HCEC 1CT (cell line): ENCODE data around the gene SULT2B1.
A peak's percentile ranks its signal among the peaks of the same experiment; 100 is the strongest.

Experiments used
- DNase-seq: peaks from one replicate; pipeline ENCODE4 v3.0.0-alpha.2; 2017

Gene SULT2B1

DNA sequence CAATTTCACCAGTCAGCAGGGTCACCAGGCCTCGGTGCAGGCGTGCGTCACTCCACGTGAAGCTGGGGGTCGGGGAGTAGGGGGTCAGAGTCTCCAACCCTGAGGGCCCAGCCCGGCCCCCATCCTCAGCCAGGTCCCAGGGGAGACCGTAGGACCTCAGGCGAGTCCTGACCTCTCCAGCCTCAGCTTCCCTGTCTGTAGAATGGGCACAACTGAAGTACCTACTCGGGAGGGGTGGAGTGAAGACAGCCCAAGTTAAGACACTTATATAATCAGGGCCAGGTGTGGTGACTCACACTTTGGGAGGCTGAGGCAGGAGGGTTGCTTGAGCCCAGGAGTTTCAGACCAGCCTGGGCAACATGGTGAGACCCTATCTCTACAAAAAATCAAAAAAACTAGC, 51.9 kb downstream of the SULT2B1 start:
- DNase-seq, result no peak

DNA sequence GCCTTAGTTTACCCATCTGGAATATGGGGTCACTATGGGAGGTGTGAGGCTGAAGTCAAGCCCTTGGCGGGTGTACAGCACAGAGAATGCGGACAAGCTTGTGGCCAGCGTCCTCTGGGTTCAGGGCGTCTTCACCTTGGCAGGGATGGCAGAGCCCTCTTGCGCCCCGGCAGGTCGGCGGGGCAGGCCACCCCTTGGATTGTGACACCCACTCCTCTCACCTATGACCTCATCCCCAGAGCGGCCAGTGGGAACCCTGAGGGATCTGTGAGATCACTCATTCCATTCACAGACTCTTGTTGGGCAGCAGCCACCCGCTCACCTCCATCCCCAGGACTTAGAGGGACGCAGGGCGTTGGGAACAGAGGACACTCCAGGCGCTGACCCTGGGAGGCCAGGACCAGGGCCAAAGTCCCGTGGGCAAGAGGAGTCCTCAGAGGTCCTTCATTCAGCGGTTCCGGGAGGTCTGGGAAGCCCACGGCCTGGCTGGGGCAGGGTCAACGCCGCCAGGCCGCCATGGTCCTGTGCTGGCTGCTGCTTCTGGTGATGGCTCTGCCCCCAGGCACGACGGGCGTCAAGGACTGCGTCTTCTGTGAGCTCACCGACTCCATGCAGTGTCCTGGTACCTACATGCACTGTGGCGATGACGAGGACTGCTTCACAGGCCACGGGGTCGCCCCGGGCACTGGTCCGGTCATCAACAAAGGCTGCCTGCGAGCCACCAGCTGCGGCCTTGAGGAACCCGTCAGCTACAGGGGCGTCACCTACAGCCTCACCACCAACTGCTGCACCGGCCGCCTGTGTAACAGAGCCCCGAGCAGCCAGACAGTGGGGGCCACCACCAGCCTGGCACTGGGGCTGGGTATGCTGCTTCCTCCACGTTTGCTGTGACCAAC, 54.7 kb downstream of the SULT2B1 start, which contains the start of gene SPACA4:
TSS of gene SPACA4 (plus strand) at position 280 of the 896 bp plus-strand sequence. CDS start at position 517, 237 bp downstream.
- DNase-seq, result no peak

DNA sequence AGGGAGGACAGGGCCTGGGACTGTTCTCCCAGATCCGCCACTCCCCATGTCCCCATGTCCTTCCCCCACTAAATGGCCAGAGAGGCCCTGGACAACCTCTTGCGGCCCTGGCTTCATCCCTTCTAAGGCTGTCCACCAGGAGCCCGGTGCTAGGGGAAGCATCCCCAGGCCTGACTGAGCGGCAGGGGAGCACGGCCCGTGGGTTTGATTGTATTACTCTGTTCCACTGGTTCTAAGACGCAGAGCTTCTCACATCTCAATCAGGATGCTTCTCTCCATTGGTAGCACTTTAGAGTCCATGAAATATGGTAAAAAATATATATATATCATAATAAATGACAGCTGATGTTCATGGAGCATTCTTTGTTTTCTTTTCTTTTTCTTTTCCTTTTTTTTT, 55.4 kb downstream of the SULT2B1 start:
- no peak for DNase-seq

DNA sequence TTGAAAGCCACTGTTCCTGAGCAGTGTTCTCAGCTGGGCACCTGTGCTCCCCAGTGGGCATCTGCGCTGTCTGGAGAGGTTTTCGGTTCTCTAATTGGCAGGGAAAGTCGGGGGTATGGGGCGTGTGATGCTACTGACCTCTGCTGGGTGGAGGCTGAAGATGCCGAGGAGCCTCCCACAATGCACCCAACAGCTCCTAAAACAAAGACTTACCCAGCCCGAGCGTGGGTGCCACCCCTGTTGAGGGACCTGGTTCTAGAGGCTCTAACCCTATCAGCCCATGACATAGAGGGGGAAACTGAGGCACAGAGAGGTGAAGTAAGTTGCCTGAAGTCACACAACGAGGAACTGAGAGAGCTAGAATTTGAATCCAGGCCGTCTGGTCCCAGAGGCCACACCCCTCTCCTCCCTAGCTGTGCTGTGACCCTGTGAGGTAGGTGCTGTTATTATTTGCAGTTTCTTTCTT, 56.9 kb downstream of the SULT2B1 start:
- DNase-seq, result peak; percentile 38

DNA sequence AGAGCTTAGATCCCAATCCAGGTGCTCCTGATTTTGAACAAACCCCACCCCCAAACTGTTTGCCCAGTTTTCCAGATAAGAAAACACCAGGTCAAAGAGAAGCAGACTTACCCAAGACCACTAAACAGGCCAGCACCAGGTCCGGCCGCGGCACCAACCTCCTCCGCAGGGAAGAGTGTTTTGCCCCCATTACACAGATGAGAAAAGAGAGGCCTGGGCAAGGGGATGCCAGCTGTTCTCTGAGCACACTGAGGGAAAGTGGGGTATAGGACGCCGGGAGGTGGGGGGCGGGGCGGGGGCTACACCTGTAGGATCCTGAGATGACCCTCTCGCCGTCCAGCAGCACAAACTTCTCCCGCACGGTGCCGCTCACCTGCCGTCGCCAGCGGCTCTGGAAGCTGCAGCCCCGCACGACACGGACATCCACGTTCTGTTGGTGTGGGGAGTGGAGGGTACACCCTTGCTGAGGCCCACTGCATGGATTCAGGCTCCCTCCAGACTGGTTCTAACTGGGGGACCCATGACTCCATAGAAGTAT, 57.7 kb downstream of the SULT2B1 start:
- DNase-seq, result no peak

DNA sequence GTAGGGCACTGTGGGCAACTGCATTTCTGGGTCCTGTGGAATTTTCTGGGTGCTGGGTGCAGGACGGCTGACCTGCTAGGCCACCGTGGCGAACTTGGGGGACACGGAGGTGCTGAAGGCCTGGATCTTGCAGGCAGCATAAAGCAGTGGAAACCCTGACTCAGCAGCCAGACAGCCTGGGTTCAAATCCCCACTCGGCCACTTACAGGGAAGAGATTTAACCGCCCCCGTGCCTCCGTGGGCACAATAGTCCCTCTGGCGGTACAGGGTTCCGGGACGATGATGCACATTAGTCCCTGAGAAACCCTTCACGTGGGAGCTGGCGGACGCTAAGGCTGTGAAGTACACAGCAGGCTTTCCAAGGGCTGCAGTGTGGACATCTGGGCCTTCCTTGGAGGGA, 59.9 kb downstream of the SULT2B1 start:
- DNase-seq, result no peak

DNA sequence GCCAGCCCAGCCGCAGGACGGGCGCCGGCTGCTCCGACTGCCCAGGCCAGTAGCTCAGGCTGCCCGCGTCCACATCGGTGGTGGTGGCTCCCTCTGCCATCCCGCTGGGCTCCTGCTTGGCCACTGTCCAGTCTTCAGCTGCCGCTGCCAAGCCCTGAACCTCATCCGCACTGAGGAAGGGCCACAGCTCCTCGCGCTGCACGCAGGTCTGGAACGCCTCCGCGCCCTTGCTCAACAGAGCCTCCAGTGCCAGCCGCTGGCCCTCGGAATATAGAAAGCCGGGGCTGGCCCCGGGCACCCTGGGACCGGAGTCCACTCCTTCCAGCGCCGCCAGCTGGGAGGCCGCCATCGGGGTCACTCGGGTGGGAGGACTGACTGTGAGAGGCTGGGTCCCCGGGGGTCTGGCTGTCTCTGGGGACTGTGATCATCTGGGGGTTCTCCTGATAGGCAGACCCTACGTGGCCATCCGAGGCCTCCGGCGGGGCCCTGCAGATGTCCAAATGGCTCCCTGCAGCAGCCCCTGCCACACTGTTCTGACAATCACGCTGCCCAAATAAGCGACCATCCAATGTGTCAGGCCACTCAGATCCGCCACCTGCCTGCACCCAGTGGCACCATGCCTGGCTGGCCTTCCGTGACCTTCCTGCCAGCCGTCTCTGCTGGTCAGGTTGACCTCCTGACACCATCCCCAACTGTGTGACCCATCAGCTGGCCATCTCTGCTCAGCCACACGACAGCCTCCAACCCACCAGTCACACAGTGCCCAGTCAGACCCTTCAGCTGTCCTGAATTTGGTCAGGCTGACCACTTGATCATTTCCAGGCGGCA, 61.3 kb downstream of the SULT2B1 start:
- DNase-seq, result no peak

DNA sequence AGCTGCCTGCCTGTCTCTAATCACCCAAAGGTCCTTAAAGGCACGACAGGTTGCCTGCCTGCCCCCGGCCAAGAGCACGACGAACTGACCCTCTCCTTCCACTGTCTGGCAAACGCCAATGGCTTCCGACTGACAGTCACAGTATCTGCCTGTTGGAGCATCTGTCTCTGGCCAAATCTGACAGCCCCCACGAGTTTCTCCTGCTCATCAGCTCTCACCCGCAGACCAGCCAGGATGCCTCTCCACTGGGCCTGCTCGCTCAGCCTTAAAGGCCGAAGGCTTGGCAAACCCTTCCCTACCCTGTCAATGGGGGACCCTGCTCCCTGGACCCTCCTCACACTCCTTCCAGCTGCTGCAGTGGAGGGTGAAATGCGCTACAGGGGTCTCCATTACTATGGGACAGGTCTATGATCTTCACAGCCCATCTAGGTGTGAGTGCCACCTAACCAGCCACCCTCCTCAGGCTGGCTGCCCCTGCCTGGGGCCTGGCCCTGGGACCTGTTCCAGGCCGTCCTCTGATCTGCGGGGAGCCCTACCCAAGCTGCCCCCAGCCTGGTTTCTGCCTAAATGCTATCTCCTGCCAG, 62.0 kb downstream of the SULT2B1 start:
- no peak for DNase-seq

DNA sequence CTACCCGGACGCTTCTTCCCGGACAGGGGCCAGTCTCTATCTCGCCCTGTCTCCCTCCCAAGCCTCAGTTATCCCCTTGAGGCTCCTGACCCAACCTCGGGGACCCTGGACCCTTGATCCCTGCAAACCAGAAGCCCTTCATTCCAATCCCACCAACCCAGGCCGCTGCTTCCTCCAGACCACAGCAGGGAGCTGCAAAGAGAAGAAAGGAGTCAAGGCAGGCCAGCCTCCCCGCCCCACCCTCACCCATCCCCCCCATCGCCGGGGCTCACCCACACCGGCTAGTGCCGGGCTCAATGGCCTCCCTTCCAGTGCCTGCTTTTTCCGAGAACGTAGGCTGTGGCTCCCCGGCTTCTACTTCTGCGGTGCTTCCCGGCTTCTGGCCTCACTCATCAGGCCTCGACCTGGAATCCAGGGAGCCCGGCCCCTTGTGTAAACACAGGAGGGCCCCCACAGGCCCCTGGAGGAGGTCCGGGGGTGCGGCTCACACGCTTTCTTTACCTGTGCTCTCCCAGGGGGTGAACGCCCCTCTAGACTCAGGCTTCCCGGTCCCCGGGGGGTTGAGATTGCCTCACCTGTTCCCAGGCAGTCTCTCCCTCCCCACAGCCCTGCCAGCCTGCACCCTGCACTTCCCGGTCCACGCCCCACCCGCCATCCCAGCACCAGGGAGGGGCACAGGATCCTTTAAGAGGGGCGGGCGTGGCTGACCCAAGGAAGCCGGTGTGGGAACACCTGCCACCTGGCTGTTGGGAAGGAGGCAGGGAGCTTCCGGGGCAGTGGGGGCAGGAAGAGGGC, 62.7 kb downstream of the SULT2B1 start, which contains the start of gene FAM83E:
TSS of gene FAM83E (minus strand) at position 641 of the 795 bp plus-strand sequence. CDS start 1,704 bp downstream, outside the sequence.
- DNase-seq, result peak; percentile 1

DNA sequence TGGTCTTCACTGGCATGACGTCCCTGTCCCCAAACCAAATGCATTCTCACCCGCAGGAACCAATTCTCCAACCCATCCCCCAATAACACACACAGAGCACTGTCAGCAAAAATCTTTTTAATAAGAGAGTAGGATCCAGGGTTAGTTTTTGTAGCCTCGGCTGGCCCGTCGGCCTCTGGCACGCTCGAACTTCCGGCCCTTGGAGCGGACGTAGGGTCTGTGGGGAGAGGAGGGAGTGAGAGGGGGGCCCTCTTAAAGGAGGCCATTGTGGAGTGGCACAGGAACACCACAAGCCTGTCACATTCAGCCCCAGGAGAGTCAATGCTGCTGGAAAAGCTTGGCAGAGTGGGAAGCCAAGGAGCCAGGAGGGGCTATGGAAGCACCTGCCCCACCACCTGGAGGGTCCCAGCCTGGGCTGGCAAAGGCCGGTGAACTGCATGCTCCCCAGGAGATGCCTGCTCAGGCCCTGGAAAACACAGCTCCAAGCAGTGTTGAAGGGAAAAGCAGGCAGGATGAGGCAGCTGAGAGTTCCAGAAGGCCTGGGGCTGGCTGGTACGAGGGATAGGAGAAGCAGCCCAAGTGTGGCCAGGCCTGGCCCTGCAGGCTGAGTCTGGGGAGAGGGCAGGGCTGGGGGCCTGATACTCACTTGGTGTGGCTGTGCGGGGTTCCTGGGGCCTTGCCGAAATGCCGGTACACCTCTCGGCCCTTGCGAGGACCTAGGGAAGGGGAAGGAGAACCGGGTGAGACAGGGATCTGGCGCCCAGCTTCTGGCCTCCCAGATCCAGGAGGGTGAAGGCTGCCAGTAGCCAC, 63.5 kb downstream of the SULT2B1 start:
- DNase-seq, result no peak

DNA sequence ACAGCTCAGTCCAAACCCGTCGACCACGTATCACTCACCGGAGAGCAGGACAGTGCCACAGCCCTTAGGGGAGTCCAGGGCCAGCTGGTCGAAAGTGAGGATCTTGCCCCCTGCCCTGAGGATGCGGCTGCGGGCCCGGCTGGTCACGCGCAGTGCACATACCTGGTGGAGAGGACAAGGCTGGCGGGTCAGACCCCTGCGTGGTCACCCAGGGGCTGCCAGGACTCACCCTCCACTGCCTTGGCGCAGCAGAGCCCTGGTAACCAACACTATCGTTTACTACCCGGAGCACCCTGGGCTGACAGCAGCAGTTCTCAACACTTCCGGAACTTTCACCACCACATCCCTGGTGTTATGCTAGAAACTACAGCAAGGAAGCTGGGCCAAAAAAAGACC, 64.1 kb downstream of the SULT2B1 start:
- DNase-seq, result no peak

DNA sequence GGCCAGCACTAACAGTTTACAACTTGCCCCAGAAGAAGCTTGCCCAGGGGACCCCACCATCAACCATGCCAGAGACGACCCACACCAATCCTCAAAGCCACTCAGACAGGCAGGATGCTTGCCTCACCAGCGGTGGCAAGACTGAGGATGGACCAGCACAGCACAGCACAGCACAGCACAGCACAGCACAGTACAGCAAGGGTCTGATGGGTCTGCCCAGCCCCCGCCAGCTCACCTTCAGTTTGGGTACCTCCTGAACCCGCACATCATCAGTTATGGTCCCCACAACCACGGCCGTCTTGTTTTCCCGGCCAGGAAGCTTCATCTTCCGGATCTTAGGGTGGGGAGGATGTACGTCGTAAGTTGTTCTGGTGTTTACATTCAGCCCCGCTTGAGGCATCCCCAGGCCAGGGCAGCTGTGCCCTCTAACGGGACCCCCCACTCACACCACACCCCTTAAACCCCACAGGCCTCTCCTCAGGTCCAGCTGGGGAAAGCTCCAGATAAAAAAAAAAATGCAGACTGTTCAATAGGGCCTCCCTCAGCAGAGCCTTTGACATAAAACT, 64.6 kb downstream of the SULT2B1 start:
- no peak for DNase-seq

DNA sequence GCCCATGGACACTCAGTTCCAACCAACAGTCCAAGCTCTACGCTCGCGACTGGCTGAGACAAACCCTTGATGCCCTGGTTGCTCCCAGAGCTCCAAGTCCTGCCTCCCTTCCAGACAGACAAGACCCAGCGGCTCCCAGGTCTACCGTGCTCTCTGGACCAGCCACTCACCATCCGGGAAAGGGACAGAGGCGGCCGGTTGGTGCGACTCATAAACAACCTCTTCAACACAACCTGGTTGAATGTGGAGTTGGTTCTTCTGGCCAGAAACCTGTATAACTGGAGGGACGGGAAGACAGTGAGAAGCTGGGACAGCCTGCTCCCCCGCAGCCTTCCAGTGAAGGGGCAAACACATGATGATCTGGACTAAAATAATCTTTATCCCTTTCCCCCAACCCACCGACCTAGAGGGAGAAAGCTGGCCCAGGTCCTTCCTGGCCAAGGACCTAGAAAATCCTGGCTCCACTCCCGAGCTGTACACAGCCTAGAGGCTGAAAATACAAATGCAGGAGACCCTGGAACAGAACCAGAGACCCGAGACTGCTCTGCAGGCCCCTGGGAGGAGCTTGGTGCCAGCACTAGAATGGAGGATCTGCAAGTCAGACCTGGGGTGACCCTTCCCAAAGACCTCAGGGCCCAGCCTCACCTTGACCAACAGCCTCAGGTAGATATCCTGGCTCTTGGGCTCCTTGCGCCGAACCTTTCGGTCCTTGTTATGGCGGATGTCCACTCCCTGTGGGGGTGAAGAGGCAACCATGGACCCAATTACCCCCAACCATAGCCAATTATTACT, 65.4 kb downstream of the SULT2B1 start:
- DNase-seq, result no peak

DNA sequence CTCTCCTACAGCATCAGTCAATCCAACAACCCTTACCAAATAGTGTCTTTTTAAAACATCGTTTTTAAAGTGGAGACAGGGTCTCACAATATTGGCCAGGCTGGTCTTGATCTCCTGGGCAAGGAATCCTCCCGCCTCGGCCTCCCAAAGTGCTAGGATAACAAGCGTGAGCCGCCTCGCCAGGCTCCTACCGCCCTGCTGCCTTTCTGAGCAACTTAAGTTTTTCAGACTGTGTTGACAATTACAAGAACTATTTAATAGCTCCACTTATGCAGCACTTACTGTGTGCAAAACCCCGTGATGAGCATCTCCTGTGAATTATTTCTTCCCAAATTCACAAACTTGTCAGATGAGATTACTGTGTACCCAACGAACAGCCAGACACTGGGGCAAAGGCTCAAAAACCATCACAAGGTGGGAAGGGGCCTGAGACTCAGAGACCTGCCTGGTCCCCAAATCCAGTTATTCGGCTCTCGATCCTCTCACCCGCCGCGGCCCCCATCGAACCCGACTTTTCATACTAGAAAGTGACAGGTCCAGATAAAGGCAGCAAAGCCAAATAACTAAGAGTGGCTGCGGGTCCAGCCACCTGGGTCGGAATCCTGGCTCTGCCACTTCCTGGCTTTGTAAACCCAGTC, 66.4 kb downstream of the SULT2B1 start:
- no peak for DNase-seq

DNA sequence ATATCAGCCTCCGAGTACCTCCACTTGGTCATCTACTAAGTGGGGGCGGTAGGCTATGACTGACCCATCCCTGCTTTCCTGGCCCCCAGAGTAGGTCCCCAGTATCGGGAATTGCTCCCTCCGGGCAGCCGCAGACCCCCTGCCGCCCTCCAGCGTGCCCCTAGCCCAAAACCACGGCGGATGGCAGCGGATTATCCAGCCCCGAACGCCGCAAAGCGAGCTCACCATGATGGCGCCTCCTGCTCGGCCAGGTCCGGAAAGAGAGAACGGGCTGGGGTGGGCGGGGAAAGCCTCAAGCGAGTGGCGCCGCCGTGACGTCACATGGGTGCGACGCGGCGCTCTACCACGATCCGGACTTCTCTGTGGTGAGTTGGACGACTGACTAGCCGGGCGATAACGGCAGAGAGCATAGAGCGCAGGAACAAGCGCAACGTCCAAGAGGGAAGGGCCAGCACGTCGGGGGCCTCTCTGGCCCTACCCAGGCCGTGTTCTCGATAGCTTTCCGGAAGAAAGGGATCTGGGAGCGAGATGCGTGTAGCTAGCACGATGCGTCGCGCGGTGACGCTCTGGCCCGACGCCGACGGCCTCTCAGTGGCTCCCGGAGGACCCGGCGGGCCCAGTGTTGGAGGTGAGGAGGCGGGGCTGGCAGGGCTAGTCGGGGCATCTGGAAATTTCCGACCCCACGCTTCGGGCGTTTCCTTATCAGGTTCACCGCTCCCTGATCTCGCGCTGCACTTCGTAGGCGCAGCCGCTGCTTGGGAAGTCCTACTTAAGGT, 67.1 kb downstream of the SULT2B1 start, which contains the start of the genes RPL18 and SPHK2:
TSS of gene RPL18 (minus strand) at position 263 of the 776 bp plus-strand sequence. CDS start at position 228, 35 bp downstream.
TSS of gene SPHK2 (plus strand) at position 591 of the 776 bp plus-strand sequence. CDS start 1,009 bp downstream, outside the sequence.
- DNase-seq, result peak; percentile 100

DNA sequence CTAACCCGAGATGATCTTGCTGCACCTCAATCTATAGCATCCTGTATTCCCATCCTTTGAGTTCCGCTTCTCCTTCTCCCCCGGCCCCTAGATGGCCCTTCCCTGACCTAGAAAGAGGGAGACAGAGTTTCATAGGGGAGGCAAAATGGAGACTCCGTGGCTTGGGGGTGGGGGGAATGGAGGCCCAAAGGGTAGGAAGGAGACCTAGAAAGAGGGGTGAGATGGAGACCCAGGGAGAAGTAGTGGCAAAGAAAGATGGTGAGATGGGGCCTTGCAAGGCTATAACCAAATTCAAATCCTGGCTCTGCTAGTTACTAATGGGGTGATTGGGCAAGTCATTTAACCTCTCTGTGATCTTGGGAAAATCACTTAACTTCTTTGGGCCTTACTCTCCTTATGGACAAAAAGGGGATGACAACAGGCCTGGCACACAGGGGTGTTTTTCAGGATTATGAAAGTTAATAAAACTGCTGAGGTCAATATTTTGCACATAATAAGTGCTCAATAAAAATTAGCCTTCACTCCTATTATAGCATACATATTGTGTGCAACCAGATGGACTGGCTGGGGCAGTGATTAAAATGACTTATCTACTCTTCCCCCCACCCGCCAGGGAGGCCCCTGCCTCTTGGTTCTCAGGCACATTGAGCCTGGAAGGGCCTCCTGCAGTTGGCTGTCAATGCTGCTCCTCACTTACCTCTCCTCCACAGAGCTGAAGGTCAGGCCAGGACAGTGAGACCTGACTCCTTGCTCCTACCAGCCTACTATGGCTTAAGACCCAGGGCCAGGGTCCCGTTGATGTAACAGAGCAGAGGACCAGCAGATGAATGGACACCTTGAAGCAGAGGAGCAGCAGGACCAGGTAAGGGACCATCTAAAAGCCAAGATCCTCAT, 68.0 kb downstream of the SULT2B1 start:
- DNase-seq, result peak; percentile 38

DNA sequence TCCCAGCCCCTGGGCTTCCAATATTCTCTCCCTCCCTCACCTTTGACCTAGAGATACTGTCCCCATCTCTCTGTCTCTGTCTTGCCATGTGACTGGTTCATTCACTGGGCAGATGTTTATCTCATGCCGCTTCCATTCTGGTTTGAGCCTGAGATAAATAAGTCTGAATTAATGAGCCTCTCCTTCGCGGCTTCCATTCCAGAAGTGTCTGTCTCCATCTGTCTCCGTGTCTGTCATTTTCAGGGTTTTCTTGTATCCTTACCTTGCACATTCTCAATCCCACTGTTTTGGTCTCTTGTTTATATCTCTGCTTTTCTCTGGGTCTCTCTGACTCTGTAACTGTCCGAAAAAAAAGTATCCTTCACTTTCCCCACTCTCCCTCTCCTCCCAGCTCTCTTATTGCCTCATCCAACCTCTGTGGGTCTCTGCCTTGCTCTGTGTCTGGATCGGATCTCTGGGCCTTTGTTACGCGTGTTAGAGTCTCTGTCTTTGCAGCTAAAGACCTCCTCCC, 71.6 kb downstream of the SULT2B1 start:
- DNase-seq, result no peak
